Effector memory CD8-positive, alpha-beta T cell (primary cell): ENCODE data around the gene PTTG2.

ENCODE experiments used
- ATAC-seq: fragments of 150-1000 bp; cut with Tn5 transposase; replicated peaks from 2 replicates; pipeline ENCODE4 v1.10.0; 2021; ENCODE audit warnings: mild to moderate bottlenecking, moderate library complexity
- DNase-seq, 3 experiments: peaks; one replicate each; pipeline ENCODE4 v3.0.0; 2021
- H3K27ac Mint-ChIP-seq, 2 donors: one replicate each; pipeline ENCODE4 v1.8.0; 2022; ENCODE audit warnings: mild to moderate bottlenecking in 2 of 2, mixed read lengths in 2 of 2, moderate library complexity in 2 of 2
- H3K27me3 Mint-ChIP-seq, 2 donors: one replicate each; pipeline ENCODE4 v1.8.0; 2022; ENCODE audit warnings: mixed read lengths in 2 of 2
- H3K36me3 Mint-ChIP-seq: one replicate; pipeline ENCODE4 v1.8.0; 2022; ENCODE audit warnings: mild to moderate bottlenecking, moderate library complexity, mixed read lengths; ENCODE audit not compliant: insufficient read depth
- H3K4me1 Mint-ChIP-seq, 2 donors: one replicate each; pipeline ENCODE4 v1.8.0; 2022; ENCODE audit warnings: low read depth in 2 of 2, mixed read lengths in 2 of 2
- H3K4me3 Mint-ChIP-seq, 2 donors: one replicate each; pipeline ENCODE4 v1.8.0; 2022; ENCODE audit warnings: mild to moderate bottlenecking in 2 of 2, mixed read lengths in 2 of 2, moderate library complexity in 2 of 2
- H3K9me3 Mint-ChIP-seq, 2 donors: one replicate each; pipeline ENCODE4 v1.8.0; 2022; ENCODE audit warnings: mixed read lengths in 2 of 2

Gene PTTG2

GRCh38 chr4:37938208-37938607, 22.0 kb upstream of the PTTG2 start:
- Mint-ChIP-seq H3K27ac (no peak overlapping the region), H3K9me3 (no peaks in the 10 kb centered on the region), H3K36me3 (peaks cover 8% of the 10 kb centered on the region), H3K4me3 (no peak overlapping the region), H3K4me1 (peaks cover 19 to 25% of the 10 kb centered on the region in 2 donors), H3K27me3 (no peaks in the 10 kb centered on the region)
- ATAC-seq (no peak), DNase-seq (no peak)

- no peaks in the 10 kb centered on the region for H3K27me3 Mint-ChIP-seq
- H3K27ac Mint-ChIP-seq, result peak overlapping the region in 1 of 2 donors; percentile 4
- no peaks in the 10 kb centered on the region for H3K9me3 Mint-ChIP-seq
- H3K4me1 Mint-ChIP-seq, result peaks cover 27 to 33% of the 10 kb centered on the region in 2 donors
- ATAC-seq, result no peak
- no peak for DNase-seq
- H3K4me3 Mint-ChIP-seq, result no peak overlapping the region
- no peaks in the 10 kb centered on the region for H3K36me3 Mint-ChIP-seq
These were observed 13.6 kb upstream of the PTTG2 start for GRCh38 chr4:37946503-37947179.

GRCh38 chr4:37948542-37948941, 11.7 kb upstream of the PTTG2 start:
- H3K4me1 Mint-ChIP-seq, result peaks cover 19 to 25% of the 10 kb centered on the region in 2 donors
- no peaks in the 10 kb centered on the region for H3K27me3 Mint-ChIP-seq
- peak overlapping the region in 1 of 2 donors; percentile 27 for H3K27ac Mint-ChIP-seq
- H3K9me3 Mint-ChIP-seq, result no peaks in the 10 kb centered on the region
- peaks cover 5% of the 10 kb centered on the region for H3K36me3 Mint-ChIP-seq
- ATAC-seq, result peak; percentile 64
- DNase-seq, result no peak
- no peak overlapping the region for H3K4me3 Mint-ChIP-seq

GRCh38 chr4:37949636-37950426, 10.4 kb upstream of the PTTG2 start:
- Mint-ChIP-seq H3K27me3 (no peaks in the 10 kb centered on the region), H3K36me3 (peaks cover 5% of the 10 kb centered on the region), H3K9me3 (no peaks in the 10 kb centered on the region), H3K4me3 (no peak overlapping the region), H3K27ac (no peak overlapping the region), H3K4me1 (peaks cover 16 to 30% of the 10 kb centered on the region in 2 donors)
- ATAC-seq (no peak), DNase-seq (no peak)

- no peak overlapping the region for H3K27ac Mint-ChIP-seq
- no peak overlapping the region for H3K4me3 Mint-ChIP-seq
- DNase-seq (no peak), ATAC-seq (no peak)
- no peaks in the 10 kb centered on the region for H3K9me3 Mint-ChIP-seq
- H3K4me1 Mint-ChIP-seq, result peaks cover 10 to 19% of the 10 kb centered on the region in 2 donors
- H3K27me3 Mint-ChIP-seq, result no peaks in the 10 kb centered on the region
- peaks cover 5% of the 10 kb centered on the region for H3K36me3 Mint-ChIP-seq
These were observed 8.5 kb upstream of the PTTG2 start for GRCh38 chr4:37951461-37952352.

- H3K4me3 Mint-ChIP-seq, result no peak overlapping the region
- H3K36me3 Mint-ChIP-seq, result peaks cover 5% of the 10 kb centered on the region
- ATAC-seq, result no peak
- no peaks in the 10 kb centered on the region for H3K27me3 Mint-ChIP-seq
- DNase-seq, result no peak
- no peak overlapping the region for H3K27ac Mint-ChIP-seq
- H3K9me3 Mint-ChIP-seq, result no peaks in the 10 kb centered on the region
- peaks cover 6 to 10% of the 10 kb centered on the region in 2 donors for H3K4me1 Mint-ChIP-seq
These were observed 7.0 kb upstream of the PTTG2 start for GRCh38 chr4:37953156-37953555.

GRCh38 chr4:37953620-37954293, 6.4 kb upstream of the PTTG2 start:
- ATAC-seq (no peak), DNase-seq (no peak)
- Mint-ChIP-seq H3K27me3 (no peaks in the 10 kb centered on the region), H3K36me3 (peaks cover 5% of the 10 kb centered on the region), H3K27ac (no peak overlapping the region), H3K4me3 (no peak overlapping the region), H3K4me1 (peaks cover 2 to 7% of the 10 kb centered on the region in 2 donors), H3K9me3 (no peaks in the 10 kb centered on the region)

- ATAC-seq, result no peak
- peaks cover 5% of the 10 kb centered on the region for H3K36me3 Mint-ChIP-seq
- H3K27me3 Mint-ChIP-seq, result no peaks in the 10 kb centered on the region
- peak overlapping the region in 1 of 2 donors; percentile 46 for H3K27ac Mint-ChIP-seq
- no peaks in the 10 kb centered on the region for H3K9me3 Mint-ChIP-seq
- DNase-seq, result no peak
- no peak overlapping the region for H3K4me3 Mint-ChIP-seq
- peaks cover 0 to 5% of the 10 kb centered on the region in 2 donors for H3K4me1 Mint-ChIP-seq
These were observed 3.3 kb upstream of the PTTG2 start for GRCh38 chr4:37956941-37957340.

- DNase-seq (no peak), ATAC-seq (no peak)
- H3K9me3 Mint-ChIP-seq, result no peaks in the 10 kb centered on the region
- H3K27me3 Mint-ChIP-seq, result no peaks in the 10 kb centered on the region
- no peak overlapping the region for H3K27ac Mint-ChIP-seq
- no peak overlapping the region for H3K4me3 Mint-ChIP-seq
- H3K4me1 Mint-ChIP-seq, result peaks cover 0 to 8% of the 10 kb centered on the region in 2 donors
- H3K36me3 Mint-ChIP-seq, result no peaks in the 10 kb centered on the region
These were observed 1.3 kb upstream of the PTTG2 start for GRCh38 chr4:37958932-37959331.

- H3K27me3 Mint-ChIP-seq, result no peaks in the 10 kb centered on the region
- H3K4me3 Mint-ChIP-seq, result no peak overlapping the region
- peaks cover 5 to 13% of the 10 kb centered on the region in 2 donors for H3K4me1 Mint-ChIP-seq
- no peak overlapping the region for H3K27ac Mint-ChIP-seq
- DNase-seq (no peak), ATAC-seq (no peak)
- H3K9me3 Mint-ChIP-seq, result no peaks in the 10 kb centered on the region
- no peaks in the 10 kb centered on the region for H3K36me3 Mint-ChIP-seq
These were observed 667 bp downstream of the PTTG2 start for GRCh38 chr4:37960679-37961450.

GRCh38 chr4:37964734-37965457, 4.7 kb downstream of the PTTG2 start:
- no peak for DNase-seq
- peaks cover 5 to 13% of the 10 kb centered on the region in 2 donors for H3K4me1 Mint-ChIP-seq
- no peak for ATAC-seq
- no peaks in the 10 kb centered on the region for H3K36me3 Mint-ChIP-seq
- no peak overlapping the region for H3K27ac Mint-ChIP-seq
- H3K27me3 Mint-ChIP-seq, result no peaks in the 10 kb centered on the region
- H3K4me3 Mint-ChIP-seq, result no peak overlapping the region
- H3K9me3 Mint-ChIP-seq, result no peaks in the 10 kb centered on the region

- Mint-ChIP-seq H3K27me3 (no peaks in the 10 kb centered on the region), H3K36me3 (peaks cover 3% of the 10 kb centered on the region), H3K9me3 (no peaks in the 10 kb centered on the region), H3K4me1 (peaks cover 12 to 19% of the 10 kb centered on the region in 2 donors), H3K4me3 (no peak overlapping the region), H3K27ac (no peak overlapping the region)
- no peak for ATAC-seq
- DNase-seq, result no peak
These were observed 5.8 kb downstream of the PTTG2 start for GRCh38 chr4:37966044-37966443.
